Gastrocnemius medialis (tissue), 4 donors: ENCODE measurements around the gene THBS3.

Experiments used
- CTCF ChIP-seq, 5 experiments: fragments of 450-650 bp in 3 of 5; fragments of 200-600 bp in 2 of 5; sonication (generic) in 2 of 5; IDR thresholded peaks in 4 of 5; conservative IDR thresholded peaks in 1 of 5; 1 replicate in 4 of 5; 2 replicates in 1 of 5; pipeline ENCODE4 v1.5.1; 2016 to 2019; ENCODE audit warnings: antibody characterized with exemption in 5 of 5, mild to moderate bottlenecking in 3 of 5, moderate library complexity in 3 of 5
- POLR2A ChIP-seq, 2 donors: fragments of 450-650 bp; IDR thresholded peaks; one replicate each; pipeline ENCODE4 v1.6.1; 2017; ENCODE audit warnings: antibody characterized with exemption in 2 of 2, mild to moderate bottlenecking in 2 of 2, moderate library complexity in 2 of 2

DNA sequence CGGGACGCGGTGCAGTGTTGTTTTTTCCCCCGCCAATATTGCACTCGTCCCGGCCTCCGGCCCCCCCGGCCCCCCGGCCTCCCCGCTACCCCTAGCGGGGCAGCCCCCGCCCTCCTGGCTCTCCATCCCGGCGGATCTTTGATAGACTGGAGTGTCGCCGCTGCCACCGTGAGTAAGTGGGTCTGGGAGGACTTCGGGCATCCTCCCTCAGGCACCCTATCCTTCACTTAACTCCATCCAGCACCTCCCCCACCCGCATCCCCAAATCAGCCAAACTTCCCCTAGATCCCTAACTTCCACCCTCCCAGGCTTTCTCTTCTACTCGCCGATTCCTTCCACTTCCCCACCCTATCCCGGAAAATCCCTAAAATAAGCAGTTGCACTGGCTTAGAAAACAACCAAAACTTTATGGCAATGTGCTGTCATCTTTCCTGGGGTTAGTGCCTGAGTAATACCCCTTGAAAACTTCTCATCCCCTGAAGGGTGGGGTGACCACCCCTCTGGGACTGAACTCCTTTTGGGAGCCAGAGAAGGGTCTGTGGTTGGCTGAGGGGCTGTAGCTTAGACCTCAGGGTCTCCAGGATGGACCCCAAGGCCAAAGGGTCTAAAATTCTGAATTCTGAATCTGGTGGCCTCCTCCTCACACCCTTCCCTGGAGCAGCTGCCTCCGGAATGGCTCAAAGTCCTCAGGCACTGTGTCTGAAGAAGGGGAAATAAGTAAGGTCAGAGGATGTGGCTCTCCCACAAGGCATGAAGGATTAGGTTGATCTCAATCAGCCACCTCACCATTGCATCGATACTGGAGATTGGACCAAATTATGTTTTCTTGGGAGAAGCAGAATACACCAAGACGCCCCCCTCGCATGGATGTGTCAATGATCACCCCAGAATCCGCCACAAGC is 12.2 kb downstream of the THBS3 start:
- TF ChIP-seq CTCF (IDR thresholded peaks at IDR 0.05 in 4 of 5, conservative IDR thresholded peaks at IDR 0.05 in 1 of 5), result no peak
- TF ChIP-seq POLR2A (IDR thresholded peaks at IDR 0.05), result no peak
